Neural cell (in vitro differentiated cells): ENCODE results near the gene TRAPPC5.

Experiments used
- CTCF ChIP-seq: fragments of 450-650 bp; IDR thresholded peaks from 2 replicates; pipeline ENCODE4 v1.5.1; 2014; ENCODE audit warnings: antibody characterized with exemption, mild to moderate bottlenecking, moderate library complexity; ENCODE audit not compliant: poor library complexity, severe bottlenecking
- EP300 ChIP-seq: fragments of 450-650 bp; conservative IDR thresholded peaks from 2 replicates; pipeline ENCODE4 v1.6.1; 2014; ENCODE audit warnings: antibody characterized with exemption, mild to moderate bottlenecking, moderate library complexity; ENCODE audit not compliant: poor library complexity, severe bottlenecking
- EZH2 ChIP-seq: fragments of 200-600, 300-800 bp; shearing (Covaris generic), sonication (generic); IDR thresholded peaks from 2 replicates; pipeline ENCODE4 v1.6.1; 2014; ENCODE audit warnings: antibody characterized with exemption, low read length, borderline replicate concordance, mild to moderate bottlenecking; ENCODE audit not compliant: insufficient read depth, poor library complexity, severe bottlenecking
- MXI1 ChIP-seq: fragments of 450-650 bp; conservative IDR thresholded peaks from 2 replicates; pipeline ENCODE4 v1.6.1; 2014; ENCODE audit warnings: antibody characterized with exemption, mild to moderate bottlenecking; ENCODE audit not compliant: poor library complexity, severe bottlenecking
- POLR2AphosphoS5 ChIP-seq: IDR thresholded peaks from 2 replicates; pipeline ENCODE4 v1.6.1; 2012
- RAD21 ChIP-seq: fragments of 450-650 bp; conservative IDR thresholded peaks from 2 replicates; pipeline ENCODE4 v1.6.1; 2014; ENCODE audit warnings: antibody characterized with exemption, mild to moderate bottlenecking, moderate library complexity
- SMC3 ChIP-seq: fragments of 450-650 bp; conservative IDR thresholded peaks from 2 replicates; pipeline ENCODE4 v1.6.1; 2014; ENCODE audit warnings: antibody characterized with exemption, mild to moderate bottlenecking, moderate library complexity; ENCODE audit not compliant: poor library complexity

GRCh38 chr19:7694499-7694898 is 13.9 kb downstream of the TRAPPC5 start:
- TF ChIP-seq CTCF (no peak), MXI1 (no peak), POLR2AphosphoS5 (no peak), RAD21 (no peak), EP300 (no peak), EZH2 (no peak), SMC3 (no peak)
